ENCODE measurements around the gene DGKB.

DGKB gene

DNA sequence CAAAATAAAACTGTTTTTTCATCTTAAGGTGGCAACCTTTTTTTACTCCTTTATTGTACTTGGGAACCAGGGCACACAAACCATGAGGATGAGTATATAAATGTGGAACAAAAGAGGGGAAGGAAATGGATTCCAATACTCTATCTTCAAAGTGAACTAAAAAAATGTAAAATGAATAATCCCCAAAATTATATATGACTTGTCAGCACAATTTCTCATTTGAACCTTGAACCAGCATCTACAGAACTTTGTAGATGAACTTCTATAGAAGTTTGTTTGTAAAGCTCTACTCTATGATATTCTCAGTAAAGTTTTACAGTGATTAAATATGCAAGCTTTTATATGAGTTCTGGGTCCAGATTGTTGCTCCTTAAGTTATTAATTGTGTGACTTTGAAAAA is 694.8 kb downstream of the DGKB start:
- no peak for DNase-seq (ENCODE audit: low read depth)

DNA sequence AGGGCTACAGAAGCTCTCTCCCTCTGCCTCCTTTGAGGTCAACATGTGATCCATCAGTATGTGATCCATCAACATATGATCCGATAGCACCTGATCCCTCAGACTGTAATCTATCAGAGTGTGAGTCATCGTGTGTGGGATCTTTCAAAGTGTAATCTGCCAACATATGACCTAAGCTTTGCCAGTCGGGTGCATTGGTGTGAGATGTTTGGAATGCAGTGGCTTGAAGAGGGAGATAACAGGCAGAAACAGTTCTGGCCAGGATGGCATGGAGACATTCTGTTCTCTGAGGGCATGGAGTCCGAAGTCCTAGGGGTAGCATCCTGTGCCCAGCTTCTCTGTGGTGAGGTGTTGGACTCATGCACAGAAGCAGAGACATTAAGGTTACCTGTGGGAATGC is 695.4 kb downstream of the DGKB start:
- DNase-seq (ENCODE audit: low read depth), result no peak

DNA sequence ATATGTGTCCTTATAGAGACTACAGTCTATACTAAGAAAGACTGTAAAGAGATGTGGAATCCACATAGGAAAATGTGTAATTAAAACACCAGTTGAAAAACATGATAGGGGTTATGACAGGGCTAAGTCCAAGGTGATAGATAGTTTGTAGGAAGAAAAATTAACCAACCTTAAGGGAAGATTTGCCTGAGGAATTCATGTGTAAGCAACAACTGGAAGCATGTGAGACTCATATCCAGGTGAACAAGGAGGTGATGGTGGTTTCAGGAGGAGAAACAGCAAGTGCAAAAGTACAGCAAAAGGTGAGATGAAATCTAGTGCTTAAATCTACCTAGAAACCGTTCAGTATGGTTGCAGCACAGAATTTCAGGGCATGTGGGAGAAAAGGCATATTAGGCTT is 696.4 kb downstream of the DGKB start:
- no peak for DNase-seq (ENCODE audit: low read depth)

DNA sequence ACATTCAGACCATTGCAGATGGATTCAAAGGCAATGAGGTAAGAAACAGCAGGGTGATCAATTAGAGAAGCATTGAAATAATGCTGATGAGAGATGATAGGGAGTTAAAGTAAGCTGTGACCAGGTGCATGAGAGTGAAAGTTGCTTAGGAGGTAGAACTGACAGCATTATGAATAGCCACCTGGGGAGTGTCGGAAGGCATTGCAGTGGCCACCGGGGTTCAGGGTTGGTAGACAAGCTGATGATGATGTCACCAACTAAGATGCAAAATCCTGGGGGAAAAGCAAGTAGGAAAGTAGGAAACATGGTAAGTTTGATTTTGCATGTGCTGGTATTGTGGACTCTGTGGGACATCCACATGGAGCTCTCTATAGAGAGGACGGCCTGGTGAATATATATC is 701.2 kb downstream of the DGKB start:
- DNase-seq (ENCODE audit: low read depth), result no peak

DNA sequence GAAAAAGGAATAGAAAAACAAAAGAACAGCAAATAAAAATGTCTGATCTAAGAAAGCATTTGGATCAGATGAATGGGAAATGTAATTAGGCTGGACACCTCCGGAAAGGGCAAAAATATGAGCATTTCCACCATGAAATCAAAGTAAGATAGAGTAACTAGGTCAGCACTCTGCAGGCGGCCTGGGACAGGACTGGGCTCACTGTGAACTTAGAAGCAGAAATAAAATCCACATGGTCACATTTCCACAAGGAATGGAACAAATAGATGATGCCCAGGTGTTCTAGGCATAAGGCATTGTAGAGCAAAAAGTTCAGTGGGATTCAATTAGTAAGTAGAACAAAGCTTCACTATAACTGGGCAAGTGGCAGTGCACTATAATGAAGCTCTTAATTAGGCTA is 703.2 kb downstream of the DGKB start:
- no peak for DNase-seq (ENCODE audit: low read depth)

DNA sequence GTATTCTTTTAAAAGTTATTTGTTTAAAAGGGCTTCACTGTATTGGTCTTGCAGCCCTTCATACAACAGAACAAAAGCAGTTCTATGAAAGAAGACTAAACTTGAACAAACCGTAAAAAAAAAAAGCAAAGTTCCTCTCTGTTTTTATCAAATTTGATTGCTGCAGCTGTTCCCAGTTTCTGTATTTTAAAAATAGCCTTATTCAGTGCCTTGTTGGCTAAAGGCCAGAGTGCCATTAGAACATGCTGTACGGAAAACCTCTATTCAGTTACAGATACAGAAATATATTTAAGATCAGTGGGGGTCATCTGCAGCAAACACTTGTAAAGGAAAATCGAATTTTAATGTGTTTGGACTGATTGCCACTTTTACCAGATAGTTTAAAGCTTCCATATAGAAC is 705.3 kb downstream of the DGKB start:
- no peak for DNase-seq (ENCODE audit: low read depth)

DNA sequence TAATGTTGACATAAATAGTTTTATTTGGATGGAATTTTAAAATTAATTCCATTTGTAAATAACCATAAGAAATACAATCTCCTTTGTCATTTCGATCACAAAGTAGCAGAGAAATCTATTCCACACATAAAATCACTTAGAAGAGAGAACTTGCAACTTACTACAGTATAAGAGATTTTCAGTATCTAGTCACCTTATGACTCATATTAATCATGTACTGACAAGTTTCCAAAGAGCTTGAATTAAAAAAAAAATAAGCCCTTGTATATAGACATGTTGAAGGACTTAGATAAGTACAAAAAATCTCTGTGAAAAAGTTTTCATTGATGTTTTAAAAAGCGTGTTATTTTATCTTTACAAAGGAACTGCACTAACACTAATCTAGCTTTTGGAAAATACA is 706.0 kb downstream of the DGKB start:
- DNase-seq (ENCODE audit: low read depth), result no peak

DNA sequence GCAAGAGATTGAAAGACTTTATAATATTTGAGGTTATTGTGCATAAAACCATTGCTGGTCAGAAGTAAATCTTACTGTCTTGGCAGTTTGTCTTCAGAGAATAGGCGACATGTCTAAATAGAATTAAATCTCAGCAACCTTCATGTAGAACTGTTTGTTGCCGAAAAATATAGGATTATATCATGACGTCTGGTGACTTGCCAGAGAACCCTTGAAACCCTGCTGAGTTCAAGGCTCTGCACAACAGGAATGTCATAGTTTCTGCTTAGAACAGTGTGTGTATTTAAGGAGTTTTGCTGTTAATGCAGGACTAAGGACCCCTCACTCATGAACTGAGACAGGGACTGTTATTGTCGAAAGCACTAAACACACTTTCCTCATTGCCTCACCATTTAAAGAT is 706.7 kb downstream of the DGKB start:
- no peak for DNase-seq (ENCODE audit: low read depth)

DNA sequence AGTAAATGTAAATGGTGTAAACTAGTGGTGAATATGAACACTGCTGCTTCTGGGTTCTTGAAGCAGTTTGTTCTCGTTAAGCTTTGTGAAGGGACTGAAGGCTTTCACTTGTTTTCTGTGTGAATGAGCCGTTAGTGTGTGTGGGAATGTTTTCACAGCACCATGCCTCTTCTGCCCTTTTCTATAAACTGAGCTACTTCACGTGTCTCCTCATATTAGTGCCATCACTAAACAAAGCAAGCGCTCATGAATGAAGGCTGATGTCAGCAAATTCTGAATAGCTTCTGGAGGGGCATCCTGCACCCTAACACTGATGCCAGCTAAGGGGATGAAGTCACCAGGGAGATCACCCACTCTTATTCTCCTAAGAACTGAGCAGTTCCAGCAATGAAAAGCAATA is 707.5 kb downstream of the DGKB start:
- DNase-seq (ENCODE audit: low read depth), result no peak

DNA sequence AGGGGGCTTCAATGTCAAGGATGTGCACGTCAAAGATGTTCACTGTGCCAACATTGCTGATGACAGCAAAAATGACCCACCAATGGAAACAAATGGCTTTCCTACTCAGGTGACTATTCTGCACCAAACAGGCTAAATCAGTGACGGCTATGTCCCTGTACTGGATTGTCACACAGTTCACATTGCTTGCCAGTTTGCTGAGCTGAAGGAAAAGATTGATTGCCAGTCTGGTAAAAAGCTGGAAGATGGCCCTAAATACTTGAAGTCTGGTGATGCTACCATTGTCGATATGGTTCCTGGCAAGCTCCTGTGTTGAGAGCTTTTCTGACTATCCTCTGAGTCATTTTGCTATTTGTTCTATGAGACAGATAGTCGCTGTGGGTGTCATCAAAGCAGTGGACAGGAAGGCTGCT is 710.9 kb downstream of the DGKB start:
- DNase-seq (ENCODE audit: low read depth), result no peak

DNA sequence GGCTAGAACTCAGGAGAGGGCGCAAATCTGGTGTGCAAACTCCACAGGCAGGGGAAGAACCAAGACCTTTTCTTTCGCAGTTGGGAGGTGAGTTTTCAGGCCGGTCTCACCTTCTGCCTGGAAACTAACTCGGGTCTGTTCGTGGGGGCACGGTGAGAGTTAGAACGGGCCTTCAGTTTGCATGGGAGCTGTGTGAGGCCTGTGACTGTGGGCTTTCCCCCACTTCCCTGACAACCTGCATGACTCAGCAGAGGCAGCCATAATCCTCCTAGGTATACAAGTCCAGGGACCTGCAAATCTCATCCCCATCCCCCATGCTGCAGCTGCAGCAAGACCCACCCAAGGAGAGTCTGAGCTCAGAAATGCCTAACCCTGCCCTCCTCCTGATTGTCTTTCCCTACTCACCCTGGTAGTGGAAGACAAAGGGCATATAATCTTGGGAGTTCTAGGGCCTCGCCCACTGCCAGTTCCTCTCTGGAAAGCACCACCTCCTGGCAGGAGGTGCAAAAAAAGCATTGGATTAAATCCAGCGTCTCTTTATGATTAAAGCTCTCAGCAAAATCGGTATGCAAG is 718.2 kb downstream of the DGKB start:
- no peak for DNase-seq (ENCODE audit: low read depth)

DNA sequence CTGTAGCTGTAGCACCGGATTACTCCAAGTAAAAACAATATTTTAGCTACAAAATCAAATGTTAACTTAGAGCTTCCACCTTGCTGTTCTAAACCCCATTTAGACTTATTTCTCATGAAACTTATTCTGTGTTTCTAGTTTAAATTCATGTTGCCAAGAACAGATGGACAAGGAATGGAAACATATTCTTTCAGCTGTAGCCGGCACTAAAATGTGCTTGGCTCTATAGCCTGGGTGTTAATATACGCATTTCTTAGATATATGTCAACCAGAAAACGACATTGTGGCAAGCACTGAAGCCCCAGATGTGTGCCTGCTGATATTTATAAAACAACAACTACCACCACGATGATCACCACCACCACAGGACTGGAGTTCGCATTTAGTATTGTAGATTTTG is 722.8 kb downstream of the DGKB start:
- no peak for DNase-seq (ENCODE audit: low read depth)

DNA sequence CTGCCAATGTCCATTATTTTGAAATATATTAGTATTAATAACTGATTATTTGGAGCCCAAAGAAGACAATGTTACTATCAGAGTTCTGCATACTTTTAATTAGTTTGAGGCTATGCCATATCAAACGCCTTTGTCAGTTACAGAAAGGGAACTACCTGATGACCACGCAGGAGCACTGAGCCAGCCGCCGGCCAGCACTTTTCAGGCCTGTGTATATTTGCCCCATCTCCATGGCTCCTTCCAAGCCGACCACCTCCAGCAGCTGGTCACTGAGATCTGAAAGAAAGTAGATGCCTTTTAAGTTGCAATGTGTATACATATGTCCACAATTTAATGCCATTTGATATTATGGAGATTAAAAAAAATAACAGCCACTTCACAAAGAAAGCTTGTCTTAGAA is 724.7 kb downstream of the DGKB start:
- DNase-seq (ENCODE audit: low read depth), result no peak

DNA sequence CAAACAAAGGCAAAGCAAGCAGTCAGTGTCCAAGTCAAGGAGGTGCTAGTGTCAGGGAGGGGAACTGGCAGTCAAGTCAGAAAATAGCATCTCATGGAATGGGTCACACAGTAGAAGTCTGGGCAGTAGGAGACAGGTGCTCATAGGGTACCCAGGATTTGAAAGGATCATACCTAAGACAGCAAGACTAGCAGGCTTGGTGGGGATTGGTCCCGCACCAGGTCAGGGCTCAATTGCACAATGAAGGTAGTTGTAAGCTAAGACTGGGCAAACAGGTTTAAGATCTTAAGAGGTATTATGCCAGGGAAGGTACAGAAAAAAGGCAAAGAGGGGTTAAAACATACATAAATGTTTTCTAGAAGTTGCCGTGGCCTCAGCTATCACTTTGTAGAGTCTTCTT is 731.7 kb downstream of the DGKB start:
- no peak for DNase-seq (ENCODE audit: low read depth)

DNA sequence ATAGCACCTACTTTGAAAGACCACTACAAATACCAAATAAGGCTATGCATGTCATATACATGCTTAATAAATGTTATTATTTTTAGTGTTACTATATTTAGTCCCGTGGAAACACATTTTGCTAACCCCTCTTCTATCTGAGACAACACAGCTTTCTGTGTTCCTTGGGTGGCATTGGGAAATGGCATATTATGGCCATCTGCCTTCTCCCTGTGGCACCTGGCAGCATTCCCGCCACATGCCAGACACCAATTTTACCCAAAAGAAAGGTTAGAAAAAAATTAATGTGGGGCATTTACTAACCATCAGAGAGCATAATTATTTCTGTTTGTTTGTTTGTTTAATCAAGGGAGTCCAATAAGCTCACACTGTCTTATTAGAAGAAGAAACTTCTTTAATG is 744.4 kb downstream of the DGKB start:
- DNase-seq (ENCODE audit: low read depth), result no peak

DNA sequence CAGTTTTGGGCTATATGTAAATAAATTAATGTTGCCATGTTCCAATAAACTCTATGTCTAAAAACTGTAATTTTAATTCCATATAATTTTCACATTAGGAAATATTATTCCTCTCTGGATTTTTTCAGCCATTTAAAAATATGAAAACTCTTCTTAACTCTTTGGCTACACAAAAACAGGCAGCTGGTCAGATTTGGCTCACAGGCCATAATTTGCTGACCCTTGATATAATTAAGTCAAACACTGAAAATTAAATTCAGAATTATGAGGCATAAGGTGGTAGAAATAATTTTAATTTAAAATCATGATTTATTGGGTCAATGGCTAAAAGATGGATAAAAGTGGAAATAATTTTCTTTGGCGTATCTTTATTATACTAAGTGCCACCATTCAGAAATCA is 746.1 kb downstream of the DGKB start:
- no peak for DNase-seq (ENCODE audit: low read depth)

DNA sequence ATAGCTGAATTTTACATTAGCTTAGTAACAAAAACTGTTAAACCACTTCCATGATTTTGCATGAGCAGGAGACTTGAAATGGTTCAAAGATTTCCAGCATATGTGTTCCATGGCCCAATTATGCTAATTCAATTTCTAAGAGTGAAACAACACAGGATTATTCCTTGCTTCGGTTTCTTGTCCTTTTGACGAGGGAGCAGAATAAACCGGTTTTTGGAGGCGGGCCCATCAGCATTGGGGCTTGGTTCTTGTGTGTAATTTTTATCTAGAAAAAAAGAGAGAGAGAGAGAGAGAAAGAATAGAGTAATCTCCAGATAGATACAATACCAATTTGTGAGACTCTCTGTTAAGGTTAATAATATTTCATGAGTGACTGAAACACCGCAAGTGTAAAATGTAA is 753.6 kb downstream of the DGKB start:
- DNase-seq (ENCODE audit: low read depth), result no peak

DNA sequence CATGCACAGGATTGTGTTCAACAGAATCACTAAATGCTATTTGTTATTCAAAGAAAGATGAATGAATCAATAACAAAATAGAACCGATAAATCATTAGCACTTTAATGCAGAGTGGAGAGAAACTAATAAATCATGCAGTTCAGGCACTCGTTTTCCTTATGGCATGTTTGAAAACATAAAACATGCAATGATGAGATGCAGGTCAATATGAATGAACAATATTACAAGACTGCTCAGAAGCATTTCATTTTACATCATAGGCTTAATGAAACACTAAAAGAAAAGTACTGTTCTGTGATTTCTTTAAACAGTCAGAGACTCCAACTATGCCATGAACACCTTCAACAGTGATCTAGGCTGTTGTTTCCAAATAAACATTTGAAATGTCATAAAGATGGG is 755.0 kb downstream of the DGKB start:
- no peak for DNase-seq (ENCODE audit: low read depth)

DNA sequence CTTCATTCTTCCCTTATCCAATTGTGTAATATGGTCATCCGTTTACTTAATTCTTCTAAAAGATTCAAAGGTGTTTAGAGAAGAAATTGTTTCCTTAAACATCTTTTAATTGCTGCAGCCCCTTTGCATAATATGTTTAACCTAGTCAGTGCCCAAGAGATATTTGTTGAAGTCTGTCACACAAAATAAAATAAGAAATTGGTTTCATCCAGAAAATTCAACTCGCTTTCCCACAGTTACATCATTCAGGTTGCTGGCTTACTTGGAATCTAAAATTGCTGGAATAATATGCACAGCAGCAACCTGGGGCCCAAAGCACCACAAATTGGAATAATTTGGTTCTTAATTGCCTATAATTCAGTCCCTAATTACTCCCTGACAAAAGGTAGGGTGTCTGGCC is 758.0 kb downstream of the DGKB start:
- no peak for DNase-seq (ENCODE audit: low read depth)

DNA sequence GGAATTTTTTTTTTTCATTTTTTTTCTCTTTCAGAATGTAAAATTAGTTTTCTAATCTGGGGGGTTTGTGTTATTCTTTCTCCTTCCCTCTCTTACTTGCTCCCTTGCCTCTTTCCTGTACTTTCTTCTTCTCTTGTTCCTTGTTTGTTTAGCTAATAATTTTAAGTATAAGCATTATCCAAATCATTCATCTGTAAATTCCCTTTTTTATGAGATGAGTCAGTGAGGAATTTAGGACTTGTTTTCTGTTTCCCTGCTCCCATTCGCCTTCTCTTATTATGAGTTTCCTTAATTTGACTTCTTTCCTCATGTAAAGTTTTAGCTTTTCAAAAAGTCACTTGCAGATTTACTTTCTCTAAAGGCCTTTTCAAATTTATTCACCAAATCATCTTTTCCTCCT is 758.4 kb downstream of the DGKB start:
- no peak for DNase-seq (ENCODE audit: low read depth)

DNA sequence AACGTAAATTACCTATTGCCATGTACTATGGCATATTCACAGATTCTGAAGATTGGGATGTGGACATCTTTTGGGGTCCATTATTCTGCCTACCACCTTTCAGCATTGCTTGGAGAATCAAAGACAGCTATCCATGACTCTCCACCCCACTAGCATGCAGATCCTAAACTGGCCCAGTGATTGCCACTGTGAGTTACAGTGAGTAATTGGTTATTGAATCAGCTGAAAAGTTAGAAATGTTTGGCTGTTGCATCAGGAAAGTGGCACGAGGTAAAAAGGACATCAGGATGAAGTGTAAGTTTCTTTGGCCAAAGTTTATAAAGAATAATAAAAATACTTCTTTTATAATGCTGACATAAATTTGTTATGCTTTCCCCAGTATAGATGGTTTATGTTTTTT is 764.9 kb downstream of the DGKB start:
- DNase-seq (ENCODE audit: low read depth), result no peak

DNA sequence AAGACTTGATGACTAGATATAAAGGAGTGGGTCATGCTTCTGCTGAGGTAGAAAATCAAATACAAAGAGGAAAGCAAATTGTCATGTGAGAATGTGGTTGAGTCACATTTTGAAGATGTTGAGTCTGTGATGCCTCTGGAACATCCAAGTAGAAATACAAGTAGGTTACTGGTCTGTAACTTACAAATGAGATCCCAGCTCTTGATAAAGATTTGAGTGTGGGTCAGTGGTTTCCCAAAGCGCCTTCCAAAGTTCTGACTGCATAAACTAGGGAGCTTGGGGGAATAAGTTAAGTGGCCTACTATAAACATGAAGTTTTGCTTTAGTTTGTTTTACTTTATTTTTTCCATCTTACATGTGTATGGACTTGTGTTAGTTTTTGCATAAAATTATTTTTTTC is 768.8 kb downstream of the DGKB start:
- no peak for DNase-seq (ENCODE audit: low read depth)

DNA sequence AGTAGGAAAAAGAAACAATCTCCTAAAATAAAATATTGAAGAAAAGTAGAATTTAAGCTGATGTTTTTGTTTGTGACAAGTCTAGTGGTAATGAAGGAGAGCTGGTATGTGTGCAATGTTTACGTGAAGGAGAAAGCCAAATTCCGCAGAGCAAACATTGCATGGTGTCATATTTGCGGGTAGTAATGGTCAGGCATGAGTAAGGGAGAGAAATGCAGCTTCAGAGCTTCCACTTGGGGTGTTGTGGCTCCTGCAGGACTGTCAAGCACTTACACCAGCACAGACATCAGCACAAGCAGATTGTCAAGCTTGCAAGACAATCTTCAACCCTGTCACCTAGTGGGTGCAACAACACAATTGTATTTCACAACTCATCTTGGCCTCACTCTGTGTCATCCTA is 776.6 kb downstream of the DGKB start:
- no peak for DNase-seq (ENCODE audit: low read depth)

DNA sequence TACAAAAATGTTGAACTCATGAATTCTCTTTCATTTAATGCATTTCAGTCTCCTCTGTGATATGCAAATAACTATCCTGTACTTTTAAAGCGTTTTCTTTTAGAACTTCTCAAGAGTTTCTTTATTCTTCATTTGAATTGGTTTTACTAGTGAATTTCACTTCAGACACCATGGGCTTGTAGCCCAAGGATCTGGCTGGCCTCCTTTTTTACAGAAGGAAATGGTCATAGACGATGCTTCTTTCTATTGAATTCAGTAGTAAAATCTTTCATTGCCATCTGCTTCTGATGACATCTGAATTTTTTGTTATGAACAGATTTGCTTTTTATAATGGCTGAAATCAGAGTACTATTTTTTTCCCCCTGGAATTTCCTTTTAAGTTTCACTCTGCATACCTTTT is 777.8 kb downstream of the DGKB start:
- DNase-seq (ENCODE audit: low read depth), result no peak

DNA sequence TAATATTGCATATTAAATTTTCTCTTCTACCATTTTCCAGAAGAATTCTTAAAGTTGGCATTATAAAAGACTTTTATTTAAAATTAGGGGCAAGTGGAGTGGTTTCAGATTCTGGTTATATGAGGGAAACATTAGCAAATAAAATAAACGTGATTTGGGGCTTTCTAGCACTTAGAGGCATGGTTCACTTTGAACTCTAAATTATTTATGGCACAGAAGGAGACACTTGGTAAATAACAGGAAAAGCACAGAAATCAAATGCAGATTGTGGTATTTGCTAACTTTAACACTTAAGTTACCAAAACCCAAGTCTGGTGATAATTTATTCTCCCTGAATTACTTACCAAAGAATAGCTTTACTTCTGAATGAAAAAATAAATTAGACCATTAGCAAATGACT is 778.6 kb downstream of the DGKB start:
- no peak for DNase-seq (ENCODE audit: low read depth)

All from stimulated activated CD4-positive, alpha-beta T cell treated with anti-CD3 and anti-CD28 coated beads, Interleukin-2, amount 100 ng/mL, for 4 hours (primary cell).